Endodermal cell (in vitro differentiated cells): ENCODE results near the gene PIP5K1C. TPM values are rescaled to one million over a fixed set of nuclear protein-coding genes. Genes with fewer than 3 reads are reported as not detected.

ENCODE experiments used
- DNase-seq: peaks from one replicate; pipeline ENCODE4 v3.0.0-alpha.2; 2017
- H3K27ac ChIP-seq: 2 replicates; pipeline ENCODE4 v1.5.1; 2013; ENCODE audit warnings: mild to moderate bottlenecking, low read depth, low read length, moderate library complexity
- H3K27me3 ChIP-seq: 2 replicates; pipeline ENCODE4 v1.6.1; 2013; ENCODE audit warnings: mild to moderate bottlenecking, low read length, moderate library complexity; ENCODE audit not compliant: insufficient read depth, control insufficient read depth, poor library complexity, severe bottlenecking
- H3K36me3 ChIP-seq: 2 replicates; pipeline ENCODE4 v1.7.0; 2013; ENCODE audit warnings: mild to moderate bottlenecking, low read length, moderate library complexity; ENCODE audit not compliant: control insufficient read depth, insufficient read depth
- H3K4me1 ChIP-seq: one replicate; pipeline ENCODE4 v1.7.0; 2013; ENCODE audit warnings: low read length; ENCODE audit not compliant: control insufficient read depth, insufficient read depth
- H3K4me3 ChIP-seq: 2 replicates; pipeline ENCODE4 v1.5.1; 2013; ENCODE audit warnings: mild to moderate bottlenecking, low read length, moderate library complexity
- H3K9ac ChIP-seq: 2 replicates; pipeline ENCODE4 v1.6.1; 2013; ENCODE audit warnings: mild to moderate bottlenecking, low read length, moderate library complexity; ENCODE audit not compliant: poor library complexity, severe bottlenecking; ENCODE audit errors: extremely low read depth
- H3K9me3 ChIP-seq: 2 replicates; pipeline ENCODE4 v1.6.1; 2013; ENCODE audit warnings: mild to moderate bottlenecking, low read length, moderate library complexity; ENCODE audit not compliant: control insufficient read depth
- H3K27ac Mint-ChIP-seq: 2 replicates; pipeline ENCODE4 v1.8.0; 2020; ENCODE audit warnings: mixed read lengths
- H3K27me3 Mint-ChIP-seq: 2 replicates; pipeline ENCODE4 v1.8.0; 2021; ENCODE audit warnings: mild to moderate bottlenecking, mixed read lengths; ENCODE audit not compliant: insufficient read depth
- H3K36me3 Mint-ChIP-seq: 2 replicates; pipeline ENCODE4 v1.8.0; 2020; ENCODE audit warnings: low read depth, mixed read lengths
- H3K4me1 Mint-ChIP-seq: 2 replicates; pipeline ENCODE4 v1.8.0; 2020; ENCODE audit warnings: mixed read lengths
- H3K4me3 Mint-ChIP-seq: 2 replicates; pipeline ENCODE4 v1.8.0; 2020; ENCODE audit warnings: mild to moderate bottlenecking, moderate library complexity, mixed read lengths
- H3K9me3 Mint-ChIP-seq: 2 replicates; pipeline ENCODE4 v1.8.0; 2020; ENCODE audit warnings: mild to moderate bottlenecking, mixed read lengths
- WGBS, 2 experiments: methylation state at CpG; one replicate each; pipeline versions ENCODE4 v1.1.5 to v1.1.7; 2013; ENCODE audit warnings: missing lambda C conversion rate in 2 of 2, mixed read lengths in 1 of 2; ENCODE audit not compliant: insufficient coverage in 1 of 2, insufficient read length in 1 of 2; 5-methylcytosine and 5-hydroxymethylcytosine counted together
- total RNA-seq, 2 donors: library from RNA; stranded (reverse); fragmentation: NEBNext Ultra II Directional in 1 of 2; extraction: Animal tissue kit (Norgen Biotek cat#: 25700) in 1 of 2; gene quantifications; 2 replicates in 1 of 2; 3 replicates in 1 of 2; pipeline ENCODE4 v1.2.1, GENCODE V29; 2021
- TF ChIP-seq, protein P1 (sequence below): fragments of 200-600 bp; sonication (generic); conservative IDR thresholded peaks from 2 replicates; pipeline ENCODE4 v1.5.0; 2021; ENCODE audit warnings: antibody characterized with exemption, mild to moderate bottlenecking

The PIP5K1C gene
- total RNA-seq, 2 donors from 2014 or later: 43.5 to 51.5 TPM

DNA sequence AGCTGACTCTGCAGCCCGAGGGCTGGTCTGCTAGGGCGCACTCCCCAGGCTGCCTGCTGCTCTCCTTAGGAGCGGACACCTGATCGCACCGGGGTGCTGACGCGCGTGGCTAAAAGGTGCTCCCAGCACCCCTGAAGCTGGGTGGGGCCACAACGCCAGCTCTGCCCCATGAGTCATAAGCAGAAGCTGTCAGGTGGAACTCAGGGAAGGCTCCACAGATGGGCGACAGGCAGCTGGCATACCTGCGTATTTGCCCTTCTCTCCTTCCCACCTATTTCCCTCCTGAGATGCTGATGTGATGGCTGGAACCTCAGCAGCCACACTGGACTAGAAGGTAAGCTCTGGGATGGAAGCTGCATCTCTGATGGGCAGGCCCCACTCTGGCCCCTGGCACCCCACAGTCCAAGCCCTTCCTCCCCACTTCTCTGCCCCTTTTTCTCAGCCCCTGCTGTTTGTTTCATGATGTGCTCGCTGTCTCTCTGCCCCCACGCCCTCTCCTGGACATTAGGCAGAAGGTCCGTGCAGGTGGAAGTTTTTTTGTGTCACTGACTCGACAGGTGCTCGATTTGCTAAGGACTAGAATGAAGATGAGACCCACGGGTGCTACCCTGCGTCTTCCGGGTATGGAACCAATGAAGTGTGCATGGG, 43.4 kb downstream of the PIP5K1C start:
- no peak overlapping the region for H3K27ac Mint-ChIP-seq
- H3K9ac ChIP-seq: no peak overlapping the region
- no peaks in the 10 kb centered on the region for H3K27me3 Mint-ChIP-seq
- peaks cover 29% of the 10 kb centered on the region for H3K36me3 ChIP-seq
- H3K4me3 ChIP-seq: no peak overlapping the region
- H3K4me1 Mint-ChIP-seq: no peaks in the 10 kb centered on the region
- no peaks in the 10 kb centered on the region for H3K9me3 Mint-ChIP-seq
- 95 to 100% methylated on average over 13 to 19 of the region's 19 CpGs for WGBS, 2 experiments
- no peak for DNase-seq
- no peaks in the 10 kb centered on the region for H3K9me3 ChIP-seq
- peaks cover 48% of the 10 kb centered on the region for H3K36me3 Mint-ChIP-seq
- TF ChIP-seq, protein P1, sequence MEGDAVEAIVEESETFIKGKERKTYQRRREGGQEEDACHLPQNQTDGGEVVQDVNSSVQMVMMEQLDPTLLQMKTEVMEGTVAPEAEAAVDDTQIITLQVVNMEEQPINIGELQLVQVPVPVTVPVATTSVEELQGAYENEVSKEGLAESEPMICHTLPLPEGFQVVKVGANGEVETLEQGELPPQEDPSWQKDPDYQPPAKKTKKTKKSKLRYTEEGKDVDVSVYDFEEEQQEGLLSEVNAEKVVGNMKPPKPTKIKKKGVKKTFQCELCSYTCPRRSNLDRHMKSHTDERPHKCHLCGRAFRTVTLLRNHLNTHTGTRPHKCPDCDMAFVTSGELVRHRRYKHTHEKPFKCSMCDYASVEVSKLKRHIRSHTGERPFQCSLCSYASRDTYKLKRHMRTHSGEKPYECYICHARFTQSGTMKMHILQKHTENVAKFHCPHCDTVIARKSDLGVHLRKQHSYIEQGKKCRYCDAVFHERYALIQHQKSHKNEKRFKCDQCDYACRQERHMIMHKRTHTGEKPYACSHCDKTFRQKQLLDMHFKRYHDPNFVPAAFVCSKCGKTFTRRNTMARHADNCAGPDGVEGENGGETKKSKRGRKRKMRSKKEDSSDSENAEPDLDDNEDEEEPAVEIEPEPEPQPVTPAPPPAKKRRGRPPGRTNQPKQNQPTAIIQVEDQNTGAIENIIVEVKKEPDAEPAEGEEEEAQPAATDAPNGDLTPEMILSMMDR: peak; percentile 20
- no peaks in the 10 kb centered on the region for H3K27me3 ChIP-seq
- no peak overlapping the region for H3K4me3 Mint-ChIP-seq
- no peaks in the 10 kb centered on the region for H3K4me1 ChIP-seq
- H3K27ac ChIP-seq: no peak overlapping the region

DNA sequence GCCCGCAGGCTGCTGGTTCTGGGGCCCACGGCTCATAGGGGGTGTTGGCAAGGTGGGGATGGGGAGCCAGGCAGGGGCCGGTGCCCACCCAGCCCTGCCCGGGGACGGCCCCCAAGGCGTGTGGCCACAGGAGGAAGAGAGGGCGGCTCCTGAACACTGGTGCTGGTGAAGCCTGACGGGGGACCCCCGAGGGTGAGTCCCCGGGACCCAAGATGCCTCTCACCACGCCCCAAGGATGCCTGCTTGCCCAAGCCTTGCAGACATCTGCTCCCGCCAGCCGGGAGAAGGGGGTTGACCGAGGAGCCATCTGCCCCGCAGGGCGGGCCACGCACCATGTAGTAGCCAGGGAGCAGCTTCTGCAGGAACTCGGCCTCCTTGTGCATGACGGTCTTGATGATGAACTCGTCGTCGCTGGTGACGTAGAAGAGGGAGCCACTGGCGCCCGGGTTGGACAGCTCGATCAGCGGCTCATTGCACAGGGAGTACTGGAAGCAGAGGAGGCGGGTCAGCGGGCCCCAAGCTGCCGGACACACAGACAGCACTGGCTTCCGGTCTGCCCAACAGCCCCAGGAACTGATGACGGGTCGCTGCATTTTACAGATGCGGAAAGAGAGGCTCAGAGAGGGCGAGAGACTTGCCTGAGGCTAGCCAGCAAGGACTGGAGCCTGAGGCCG, 44.1 kb downstream of the PIP5K1C start:
- Histone ChIP-seq H3K27ac (peak overlapping the region; percentile 73), H3K9ac (no peak overlapping the region), H3K36me3 (peaks cover 30% of the 10 kb centered on the region), H3K4me1 (no peaks in the 10 kb centered on the region), H3K27me3 (no peaks in the 10 kb centered on the region), H3K4me3 (no peak overlapping the region), H3K9me3 (no peaks in the 10 kb centered on the region)
- Mint-ChIP-seq H3K9me3 (no peaks in the 10 kb centered on the region), H3K4me3 (no peak overlapping the region), H3K27me3 (no peaks in the 10 kb centered on the region), H3K27ac (no peak overlapping the region), H3K4me1 (no peaks in the 10 kb centered on the region), H3K36me3 (peaks cover 47% of the 10 kb centered on the region)
- TF ChIP-seq, protein P1: no peak
- WGBS, 2 experiments: 91% methylated on average over 32 to 36 of the region's 36 CpGs
- DNase-seq: no peak

DNA sequence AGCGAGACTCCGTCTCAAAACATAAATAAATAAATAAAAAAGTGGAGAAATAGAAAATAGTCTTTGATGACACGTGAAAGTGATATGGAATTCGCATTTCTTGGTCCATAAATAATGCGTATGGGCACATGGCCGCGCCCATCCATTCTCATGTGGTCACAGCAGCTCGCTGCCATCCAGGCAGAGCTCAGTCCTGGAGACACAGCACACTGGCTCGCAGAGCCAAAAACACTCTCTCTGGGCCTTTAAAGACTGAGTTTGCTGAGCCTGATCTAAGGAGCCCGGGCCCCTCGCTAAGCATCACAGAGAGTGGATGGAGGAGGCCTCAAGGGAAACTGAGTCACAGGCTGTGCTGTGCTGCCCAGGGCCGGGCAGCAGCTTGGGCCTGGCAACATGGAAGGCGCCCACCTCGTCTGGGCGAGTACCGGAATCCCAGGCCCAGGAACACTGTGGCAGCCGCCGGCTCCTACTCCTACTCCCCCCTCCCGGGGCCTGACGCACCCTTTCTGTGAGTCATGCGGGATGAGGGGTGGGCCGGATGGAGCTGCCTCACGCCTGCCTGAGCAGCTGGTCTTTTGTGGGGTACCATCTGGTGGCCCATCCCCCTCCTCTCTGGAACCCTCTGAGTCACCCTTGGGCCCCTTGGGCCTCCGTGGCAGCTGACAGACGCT, 44.7 kb downstream of the PIP5K1C start:
- H3K36me3 ChIP-seq: peaks cover 25% of the 10 kb centered on the region
- Mint-ChIP-seq H3K27me3 (no peaks in the 10 kb centered on the region), H3K36me3 (peaks cover 45% of the 10 kb centered on the region), H3K4me3 (no peak overlapping the region), H3K9me3 (no peaks in the 10 kb centered on the region), H3K4me1 (no peaks in the 10 kb centered on the region), H3K27ac (no peak overlapping the region)
- no peak for DNase-seq
- H3K9ac ChIP-seq: no peak overlapping the region
- H3K4me3 ChIP-seq: no peak overlapping the region
- no peaks in the 10 kb centered on the region for H3K4me1 ChIP-seq
- peak overlapping the region; percentile 73 for H3K27ac ChIP-seq
- TF ChIP-seq, protein P1: no peak
- H3K9me3 ChIP-seq: no peaks in the 10 kb centered on the region
- H3K27me3 ChIP-seq: no peaks in the 10 kb centered on the region
- 88 to 95% methylated on average over 18 to 25 of the region's 25 CpGs for WGBS, 2 experiments
